PC-3 (cell line): ENCODE measurements around the gene LRRC28.

Source experiments
- EZH2phosphoT487 ChIP-seq: fragments of 300-600 bp; sonication (generic); IDR thresholded peaks from 2 replicates; pipeline ENCODE4 v1.6.1; 2018; ENCODE audit warnings: mild to moderate bottlenecking, antibody characterized with exemption, low read length, borderline replicate concordance
- TF ChIP-seq, protein P1 (sequence below): fragments of 300-600 bp; sonication (generic); conservative IDR thresholded peaks from 2 replicates; pipeline ENCODE4 v1.5.1; 2017; ENCODE audit warnings: antibody characterized with exemption, low read depth, mild to moderate bottlenecking, low read length

DNA sequence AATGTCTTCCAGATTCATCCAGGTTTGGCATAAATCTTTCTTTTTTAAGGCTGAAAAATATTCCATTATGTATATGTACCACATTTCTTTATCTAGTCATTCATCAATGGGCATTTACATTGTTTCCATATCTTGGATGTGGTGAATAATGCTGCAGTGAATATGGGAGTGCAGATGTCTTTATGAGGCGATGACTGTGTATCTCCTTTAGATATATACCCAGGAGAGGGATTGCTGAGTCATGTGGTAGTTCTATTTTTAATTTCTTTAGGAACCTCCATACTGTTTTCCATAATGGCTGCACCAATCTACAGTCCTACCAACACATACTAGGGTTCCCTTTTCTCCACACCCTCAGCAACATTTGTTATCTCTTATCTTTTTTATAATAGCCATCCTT is 96.3 kb downstream of the LRRC28 start:
- TF ChIP-seq, protein P1, sequence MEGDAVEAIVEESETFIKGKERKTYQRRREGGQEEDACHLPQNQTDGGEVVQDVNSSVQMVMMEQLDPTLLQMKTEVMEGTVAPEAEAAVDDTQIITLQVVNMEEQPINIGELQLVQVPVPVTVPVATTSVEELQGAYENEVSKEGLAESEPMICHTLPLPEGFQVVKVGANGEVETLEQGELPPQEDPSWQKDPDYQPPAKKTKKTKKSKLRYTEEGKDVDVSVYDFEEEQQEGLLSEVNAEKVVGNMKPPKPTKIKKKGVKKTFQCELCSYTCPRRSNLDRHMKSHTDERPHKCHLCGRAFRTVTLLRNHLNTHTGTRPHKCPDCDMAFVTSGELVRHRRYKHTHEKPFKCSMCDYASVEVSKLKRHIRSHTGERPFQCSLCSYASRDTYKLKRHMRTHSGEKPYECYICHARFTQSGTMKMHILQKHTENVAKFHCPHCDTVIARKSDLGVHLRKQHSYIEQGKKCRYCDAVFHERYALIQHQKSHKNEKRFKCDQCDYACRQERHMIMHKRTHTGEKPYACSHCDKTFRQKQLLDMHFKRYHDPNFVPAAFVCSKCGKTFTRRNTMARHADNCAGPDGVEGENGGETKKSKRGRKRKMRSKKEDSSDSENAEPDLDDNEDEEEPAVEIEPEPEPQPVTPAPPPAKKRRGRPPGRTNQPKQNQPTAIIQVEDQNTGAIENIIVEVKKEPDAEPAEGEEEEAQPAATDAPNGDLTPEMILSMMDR = no peak
- no peak for TF ChIP-seq EZH2phosphoT487
